HG03439 (cell line): ENCODE data around the gene RASA2.
"Not testable (repeated sequence)": the region's sequence is repeated elsewhere in the genome, so short reads cannot be mapped to it uniquely, and the experiment has no call there.

ENCODE experiments used
- ATAC-seq: cut with Tn5 transposase; IDR thresholded peaks from one replicate; pipeline ENCODE4 v1.9.1; 2021; ENCODE audit warnings: mild to moderate bottlenecking, moderate library complexity; ENCODE audit not compliant: unreplicated experiment

RASA2 gene

DNA sequence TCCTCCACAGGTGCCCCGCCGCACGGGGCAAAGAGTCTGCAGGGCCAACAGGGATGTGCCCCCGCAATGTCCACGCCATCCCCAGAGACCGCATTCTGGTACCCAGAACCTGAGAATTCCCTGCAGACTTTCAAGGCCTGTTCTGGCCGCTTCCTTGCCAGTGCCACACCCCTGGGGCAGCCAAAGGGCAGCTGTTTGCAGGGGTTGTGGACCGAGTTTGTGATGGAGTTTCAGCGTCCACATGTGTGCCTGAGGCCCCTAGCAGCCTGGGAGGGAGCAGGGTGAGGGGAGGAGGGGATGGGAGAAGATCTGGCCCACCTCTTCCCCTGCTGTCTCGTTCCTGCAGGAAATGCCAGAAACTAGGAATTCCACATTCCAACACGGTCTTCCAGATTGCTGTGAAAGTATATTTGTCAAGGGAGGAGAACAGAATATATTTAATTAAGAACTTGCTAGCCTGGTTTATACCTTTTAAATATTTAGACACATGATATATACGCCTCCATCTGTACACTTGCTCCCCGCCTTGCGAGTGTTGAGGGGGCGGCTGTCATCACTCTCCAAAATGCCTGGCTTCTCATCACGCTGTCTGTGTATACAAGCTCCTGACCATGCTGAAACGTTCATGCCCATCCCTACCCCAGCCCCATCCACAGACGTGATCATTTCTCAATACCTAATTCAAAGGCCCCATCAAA is 31.1 kb upstream of the RASA2 start:
- no peak for ATAC-seq

DNA sequence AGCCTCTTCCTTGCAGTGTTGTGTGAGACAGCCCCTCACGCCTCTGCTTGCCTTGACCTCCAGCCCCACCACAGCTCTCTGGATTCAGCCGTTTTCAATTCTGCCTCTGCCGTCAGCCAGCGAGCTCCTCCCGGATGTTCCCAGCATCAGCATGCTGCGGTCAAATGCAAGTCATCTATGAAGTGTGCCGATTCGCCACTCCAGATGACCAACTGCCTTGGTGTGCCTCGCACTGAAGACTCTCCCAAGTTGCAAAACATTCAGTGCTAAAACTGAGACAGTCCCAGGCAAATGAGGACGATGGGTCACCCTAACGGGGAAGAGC is 30.6 kb upstream of the RASA2 start:
- ATAC-seq = no peak

DNA sequence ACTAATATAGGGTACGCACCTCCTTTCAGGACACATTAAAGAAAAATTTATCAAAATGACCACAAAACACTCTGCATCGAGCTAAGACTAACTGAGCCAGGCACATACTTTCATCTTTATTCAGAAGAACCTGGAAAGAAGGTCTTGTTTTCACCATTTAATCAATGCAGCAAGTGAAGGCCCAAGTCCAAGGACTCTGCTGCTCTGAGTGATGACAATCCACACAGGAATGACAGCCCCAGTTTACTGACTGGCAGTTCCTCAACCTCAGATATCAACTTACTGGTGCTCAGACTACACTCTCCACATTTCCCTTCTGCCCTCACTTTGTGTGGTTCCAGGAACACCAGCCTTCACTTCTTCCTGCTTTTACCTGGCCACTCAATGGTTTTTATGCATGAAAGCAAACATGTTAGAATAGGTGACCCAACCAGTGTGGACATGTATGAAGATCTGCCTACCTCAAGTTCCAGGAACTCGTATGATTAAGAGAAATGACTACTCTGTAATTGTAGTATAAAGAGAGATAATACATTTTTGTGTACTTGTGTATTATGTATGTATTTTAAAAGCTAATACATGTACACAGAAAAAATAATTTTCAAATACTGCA is 29.1 kb upstream of the RASA2 start:
- ATAC-seq = no peak

DNA sequence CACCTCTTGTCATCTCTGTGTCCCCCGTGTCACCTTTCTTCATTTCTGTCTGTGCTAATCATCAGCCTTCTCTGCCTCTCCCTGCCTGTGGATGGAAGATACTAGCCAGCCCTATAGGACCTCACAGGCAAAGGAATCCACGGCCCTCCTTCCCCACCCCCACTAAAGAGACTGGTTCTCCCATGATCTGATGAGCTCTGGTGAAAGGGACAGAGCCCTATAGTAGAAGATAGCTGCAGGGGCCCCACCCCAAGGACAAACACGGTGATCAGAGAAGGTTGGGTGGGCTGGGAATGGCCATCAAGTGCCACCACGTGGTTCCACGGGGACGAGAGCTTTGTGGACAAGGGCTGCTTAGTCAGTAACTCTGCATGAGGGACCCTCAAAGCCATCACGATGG is 27.8 kb upstream of the RASA2 start:
- ATAC-seq = no peak

DNA sequence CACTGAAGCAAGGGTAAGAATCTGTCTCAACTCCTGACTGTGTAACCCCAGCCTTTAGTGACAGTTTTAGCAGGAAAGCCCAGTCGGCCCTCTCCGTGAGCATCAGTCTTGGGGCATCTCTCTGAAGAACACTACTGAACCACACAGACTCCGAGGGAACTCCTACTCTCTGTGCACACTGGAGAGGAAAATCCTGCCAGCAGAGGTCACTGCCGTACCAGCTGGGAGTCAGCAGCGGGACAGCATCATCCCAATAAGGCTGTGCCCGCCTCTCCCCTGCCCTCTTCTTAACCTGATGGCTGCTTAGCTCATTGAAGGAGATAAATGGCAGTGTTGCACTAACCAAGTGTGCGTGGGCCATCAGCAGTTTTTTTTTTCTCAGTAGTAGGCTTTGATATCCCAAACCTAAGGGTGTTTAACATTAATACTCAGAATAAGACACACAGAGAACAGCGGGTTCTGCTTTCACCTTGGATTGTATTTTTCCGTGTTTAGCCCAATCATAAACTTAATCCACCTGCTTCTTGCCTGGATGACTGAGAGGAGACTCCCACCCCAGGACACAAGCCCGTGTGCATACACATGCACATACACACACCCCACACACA is 26.6 kb upstream of the RASA2 start:
- ATAC-seq = peak; percentile 93

DNA sequence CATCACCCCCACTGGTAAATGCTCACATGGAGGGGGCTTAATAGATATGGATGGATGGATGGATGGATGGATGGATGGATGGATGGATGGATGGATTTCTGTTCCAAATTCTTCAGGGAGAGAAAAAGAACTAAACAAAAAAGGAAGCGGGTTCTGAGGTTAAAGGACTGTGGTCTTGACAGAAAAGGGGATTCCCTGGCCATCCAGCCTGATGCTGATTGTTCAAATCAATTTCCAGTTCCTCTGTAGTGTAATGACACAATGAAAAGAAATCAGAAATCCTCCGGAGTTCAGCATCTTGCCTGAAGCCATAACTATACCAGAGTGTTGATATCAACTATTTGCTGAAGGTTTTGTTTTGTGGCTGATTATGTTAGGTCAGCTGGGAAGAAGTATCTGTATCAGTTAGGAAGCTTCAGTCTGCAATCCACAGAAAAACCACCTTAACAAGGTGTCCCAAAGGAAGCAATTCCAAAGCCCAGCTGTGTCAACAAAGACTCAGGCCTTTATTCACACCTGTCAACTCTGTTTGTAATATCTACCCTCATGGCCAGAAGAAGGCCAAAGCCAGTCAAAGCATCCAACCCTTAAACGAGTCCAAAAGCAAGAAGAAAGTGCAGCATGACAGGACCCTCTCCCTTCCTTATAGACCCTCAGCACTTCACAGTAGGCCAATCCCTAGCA is 24.5 kb upstream of the RASA2 start:
- no peak for ATAC-seq

DNA sequence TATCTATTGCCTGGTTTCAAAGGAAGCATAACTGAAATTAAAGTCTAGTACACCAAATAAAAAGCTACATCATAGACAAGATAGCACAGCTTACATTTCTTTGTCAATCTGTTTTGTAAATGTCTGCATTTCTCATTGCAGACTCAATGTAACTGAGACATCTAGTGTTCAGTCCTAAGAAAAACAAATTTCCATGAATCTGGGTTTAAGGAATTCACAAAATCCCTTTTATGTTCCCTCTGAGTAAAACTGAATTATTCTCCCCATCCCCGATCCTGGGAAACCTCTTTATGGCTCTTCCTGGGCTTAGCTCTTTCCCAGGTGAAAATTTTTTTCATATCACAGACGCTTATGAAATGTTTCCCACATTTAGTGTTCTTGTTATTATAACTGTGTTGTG is 21.6 kb upstream of the RASA2 start:
- ATAC-seq = no peak

DNA sequence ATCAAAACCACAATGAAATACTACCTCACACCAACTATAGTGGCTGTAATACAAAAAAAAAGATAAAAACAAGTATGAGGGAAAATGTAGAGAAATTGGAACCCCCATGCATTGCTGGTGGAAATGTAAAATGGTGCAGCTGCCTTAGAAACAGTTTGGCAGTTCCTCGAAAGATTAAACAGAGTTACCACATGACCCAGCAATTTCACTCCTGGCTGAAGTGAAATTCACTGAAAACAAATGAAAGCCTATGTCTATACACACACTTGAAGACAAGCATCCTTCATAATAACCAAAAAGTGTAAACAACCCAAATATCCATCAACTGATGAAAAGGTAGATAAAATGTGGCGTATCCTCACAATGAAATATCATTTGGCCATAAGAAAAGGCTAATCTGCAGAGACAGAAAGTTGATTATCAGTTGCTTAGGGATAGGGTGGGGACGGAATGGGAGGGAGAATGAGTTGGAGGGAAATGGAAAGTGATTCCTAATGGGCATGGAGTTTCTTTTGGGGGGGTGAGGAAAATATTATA is 20.1 kb upstream of the RASA2 start:
- ATAC-seq = no peak

DNA sequence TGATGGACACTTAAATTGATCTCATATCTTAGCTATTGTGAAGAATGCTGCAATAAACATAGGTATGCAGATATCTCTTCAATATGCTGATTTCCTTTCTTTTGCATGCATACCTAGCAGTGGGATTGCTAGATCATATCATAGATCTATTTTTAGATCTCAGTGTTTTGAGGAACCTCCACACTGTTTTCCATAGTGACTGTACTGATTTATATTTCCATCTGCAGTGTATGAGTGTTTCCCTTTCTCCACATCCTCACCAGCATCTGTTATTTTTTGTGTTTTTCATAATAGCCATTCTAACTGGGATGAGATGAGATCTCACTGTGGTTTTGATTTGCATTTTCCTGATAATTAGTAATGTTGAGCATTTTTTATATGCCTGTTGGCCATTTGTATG is 17.1 kb upstream of the RASA2 start:
- no peak for ATAC-seq

DNA sequence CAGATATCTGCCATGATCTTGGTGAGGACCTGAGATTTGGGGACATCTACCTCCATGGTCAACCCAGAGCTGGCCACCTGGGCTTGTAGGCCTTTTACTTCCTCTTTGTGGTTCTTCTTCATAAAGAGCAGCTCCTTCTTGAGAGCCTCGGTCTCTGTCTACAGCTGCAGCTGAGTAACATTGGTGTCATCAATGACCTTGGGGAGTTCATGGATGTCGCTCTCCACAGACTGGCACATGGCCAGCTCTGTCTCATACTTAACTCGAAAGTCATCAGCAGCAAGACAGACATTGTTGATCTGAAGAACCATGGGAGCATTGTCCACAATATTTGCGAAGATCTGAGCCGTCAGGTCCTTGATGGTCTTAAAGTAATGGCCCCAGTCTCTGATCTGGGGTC is 15.7 kb upstream of the RASA2 start:
- ATAC-seq = no peak

DNA sequence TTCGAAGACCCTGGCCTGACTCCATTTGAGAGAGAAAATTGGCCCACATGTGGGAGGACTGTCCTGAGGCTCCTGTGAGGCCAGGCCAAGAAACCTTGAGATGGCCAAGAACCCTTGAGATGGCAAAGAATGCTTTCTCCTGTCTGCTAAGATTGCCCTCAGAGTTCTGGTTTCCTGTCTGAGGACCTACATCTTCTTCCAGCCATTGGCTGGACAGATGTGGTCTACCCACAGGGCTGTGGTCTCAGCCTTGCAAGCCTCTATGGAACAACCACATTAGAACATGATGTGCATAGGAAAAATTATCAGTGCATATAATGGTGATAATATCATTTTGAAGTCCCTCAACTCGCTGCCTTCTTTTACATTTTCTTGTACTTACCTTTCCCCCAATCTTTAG is 10.8 kb upstream of the RASA2 start:
- ATAC-seq = no peak

DNA sequence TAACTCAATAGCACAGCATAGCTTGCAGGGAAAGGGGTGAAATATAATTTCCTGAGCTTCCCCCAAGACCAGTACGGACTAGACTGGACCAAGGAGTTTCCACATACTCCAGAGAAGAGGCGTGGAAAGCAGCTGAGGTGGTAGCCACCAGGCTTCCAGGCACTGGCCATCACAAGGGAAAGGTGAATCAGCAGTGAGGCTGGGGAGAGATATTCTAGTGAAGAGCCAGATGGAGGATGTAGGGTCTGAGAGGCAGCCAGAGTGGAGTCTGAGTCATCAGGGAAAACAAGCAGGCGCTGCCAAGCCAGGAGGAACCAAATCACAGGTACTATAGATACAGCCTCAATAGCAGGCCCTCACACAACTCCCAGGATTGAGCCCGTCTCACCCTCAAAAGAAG is 9.6 kb upstream of the RASA2 start:
- no peak for ATAC-seq

DNA sequence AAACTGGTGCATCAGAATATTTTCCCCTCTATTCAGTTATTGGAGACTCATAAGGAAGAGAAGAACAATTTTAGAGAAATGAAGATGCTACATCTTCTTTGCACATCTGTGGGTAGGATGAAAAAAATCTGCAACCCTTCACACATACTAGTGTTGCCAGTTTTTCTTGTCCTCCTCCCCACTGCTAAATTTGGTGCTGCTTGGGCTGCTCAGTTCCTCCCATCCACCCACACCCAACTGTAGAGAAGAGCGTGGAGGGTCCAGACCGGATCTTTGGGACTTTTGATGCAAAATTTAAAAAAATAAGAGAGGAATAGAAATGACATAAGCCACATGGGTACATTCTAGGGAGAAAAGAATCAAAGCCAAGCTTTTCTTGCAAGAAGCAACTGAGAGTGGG is 8.7 kb upstream of the RASA2 start:
- no peak for ATAC-seq

DNA sequence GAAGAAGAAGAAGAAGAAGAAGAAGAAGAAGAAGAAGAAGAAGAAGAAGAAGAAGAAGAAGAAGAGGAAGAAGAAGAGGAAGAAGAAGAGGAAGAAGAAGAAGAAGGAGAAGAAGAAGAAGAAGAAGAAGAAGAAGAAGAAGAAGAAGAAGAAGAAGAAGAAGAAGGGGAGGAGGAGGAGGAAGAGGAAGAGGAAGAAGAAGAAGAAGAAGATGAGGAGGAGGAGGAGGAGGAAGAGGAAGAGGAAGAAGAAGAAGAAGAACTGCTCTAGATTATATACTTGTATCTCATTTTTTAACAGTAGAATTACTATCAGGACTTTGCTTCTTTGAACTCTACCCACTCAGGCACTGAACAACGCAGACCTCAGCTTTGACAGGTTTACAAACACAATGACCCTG is 8.0 kb upstream of the RASA2 start:
- not testable (repeated sequence) for ATAC-seq

DNA sequence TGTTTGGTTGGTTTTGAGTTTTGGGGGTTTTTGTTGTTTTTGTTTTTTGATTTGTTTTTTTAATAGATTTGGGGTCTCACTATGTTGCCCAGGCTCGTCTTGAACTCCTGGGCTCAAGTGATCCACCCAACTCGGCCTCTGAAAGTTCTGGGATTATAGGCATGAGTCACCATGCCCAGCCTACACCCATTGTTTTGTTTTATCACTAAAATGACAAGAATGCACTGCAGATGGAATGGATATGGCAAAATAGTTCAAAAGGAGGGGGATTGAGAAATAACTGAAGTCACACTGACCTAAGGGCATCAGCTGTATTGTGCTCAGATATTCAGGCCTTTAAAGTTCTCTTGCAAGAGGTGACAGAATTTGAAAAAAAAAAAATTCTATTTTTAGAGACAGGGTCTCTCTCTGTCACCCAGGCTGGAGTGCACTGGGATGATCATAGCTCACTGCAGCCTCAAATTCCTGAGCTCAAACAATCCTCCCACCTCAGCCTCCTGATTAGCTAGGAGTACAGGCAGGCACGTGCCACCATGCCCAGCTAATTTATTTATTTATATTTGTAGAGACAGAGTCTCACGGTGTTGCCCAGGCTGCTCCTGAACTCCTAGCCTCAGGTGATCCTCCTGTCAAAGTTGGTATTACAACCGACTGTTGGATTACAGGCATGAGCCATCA is 4.4 kb upstream of the RASA2 start:
- ATAC-seq = no peak

DNA sequence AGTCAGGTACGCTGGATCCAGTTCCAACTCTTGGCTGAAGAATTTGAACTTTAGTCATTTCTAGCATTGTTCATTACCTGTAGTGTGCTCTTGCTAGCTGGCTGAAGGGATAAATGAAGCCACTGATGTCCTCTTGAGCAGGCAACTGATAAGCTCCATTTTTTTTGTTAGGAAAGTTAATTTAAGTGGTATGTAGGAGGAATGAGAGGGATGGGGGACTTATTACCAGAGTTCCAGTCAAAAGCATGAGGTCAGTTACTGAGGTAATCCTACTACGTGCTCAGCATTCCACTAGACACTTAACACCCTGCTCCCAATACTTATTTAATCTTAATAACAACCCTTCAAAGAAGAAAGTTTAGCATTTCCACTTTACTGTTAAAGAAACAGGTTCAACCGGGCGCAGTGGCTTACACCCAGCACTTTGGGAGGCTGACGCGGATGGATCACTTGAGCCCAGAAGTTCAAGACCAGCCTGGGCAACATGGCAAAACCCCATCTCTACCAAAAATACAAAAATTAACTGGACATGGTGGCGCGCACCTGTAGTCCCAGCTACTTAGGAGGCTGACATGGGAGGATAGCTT is 2.0 kb upstream of the RASA2 start:
- ATAC-seq = no peak

DNA sequence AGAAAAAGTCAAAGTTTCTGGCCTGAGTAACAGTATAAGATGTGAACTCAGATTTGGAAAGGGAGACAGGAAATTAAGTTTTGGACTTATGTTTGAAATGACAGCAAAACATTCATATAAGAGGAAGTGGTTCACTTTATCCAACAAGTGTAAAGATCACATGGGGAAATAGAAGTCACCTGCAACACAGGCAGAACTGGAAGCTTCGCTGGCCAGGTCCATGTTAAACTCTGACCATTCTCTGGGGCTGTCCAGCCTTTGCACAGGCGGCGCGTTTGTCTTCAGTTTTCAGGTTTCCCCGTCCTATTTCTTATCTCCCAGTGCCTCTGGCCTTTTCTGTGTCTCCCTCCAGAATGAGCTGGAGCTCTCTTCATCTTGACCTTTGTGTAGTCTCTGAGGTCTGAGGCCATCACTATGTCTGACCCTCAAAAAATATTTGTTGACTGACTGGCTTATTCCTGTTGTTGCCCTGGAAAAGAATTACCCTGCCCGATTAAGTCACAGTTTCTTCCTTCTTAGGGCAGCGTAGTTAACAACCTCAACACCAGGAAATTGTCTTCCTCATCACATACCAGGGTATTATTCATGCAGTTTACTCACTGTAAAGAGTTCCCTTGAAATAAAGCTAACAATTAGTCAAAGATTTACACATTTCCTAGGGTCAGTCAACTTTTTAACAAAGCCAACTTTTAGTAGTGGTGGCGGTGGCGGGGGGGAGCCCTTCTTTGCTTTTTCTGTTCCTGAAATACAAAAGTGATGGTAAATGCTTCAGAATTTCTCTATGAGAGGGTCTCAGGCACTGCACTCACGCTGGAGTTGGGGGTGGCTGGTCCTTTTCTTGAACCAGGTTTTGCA is 959 bp upstream of the RASA2 start:
- ATAC-seq = no peak

DNA sequence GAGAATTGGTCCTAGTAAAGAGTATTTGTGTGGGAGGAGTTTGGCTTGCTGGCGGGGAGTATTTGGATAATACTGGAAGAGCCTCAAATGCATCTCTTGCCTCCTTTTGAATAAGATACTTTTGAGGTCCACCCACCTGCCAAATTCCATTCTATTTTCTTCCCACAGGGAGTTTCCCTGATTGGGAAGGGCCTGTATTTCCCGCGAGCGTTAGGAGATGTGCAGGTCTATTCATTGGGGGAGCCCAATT is 406 bp upstream of the RASA2 start:
- no peak for ATAC-seq

DNA sequence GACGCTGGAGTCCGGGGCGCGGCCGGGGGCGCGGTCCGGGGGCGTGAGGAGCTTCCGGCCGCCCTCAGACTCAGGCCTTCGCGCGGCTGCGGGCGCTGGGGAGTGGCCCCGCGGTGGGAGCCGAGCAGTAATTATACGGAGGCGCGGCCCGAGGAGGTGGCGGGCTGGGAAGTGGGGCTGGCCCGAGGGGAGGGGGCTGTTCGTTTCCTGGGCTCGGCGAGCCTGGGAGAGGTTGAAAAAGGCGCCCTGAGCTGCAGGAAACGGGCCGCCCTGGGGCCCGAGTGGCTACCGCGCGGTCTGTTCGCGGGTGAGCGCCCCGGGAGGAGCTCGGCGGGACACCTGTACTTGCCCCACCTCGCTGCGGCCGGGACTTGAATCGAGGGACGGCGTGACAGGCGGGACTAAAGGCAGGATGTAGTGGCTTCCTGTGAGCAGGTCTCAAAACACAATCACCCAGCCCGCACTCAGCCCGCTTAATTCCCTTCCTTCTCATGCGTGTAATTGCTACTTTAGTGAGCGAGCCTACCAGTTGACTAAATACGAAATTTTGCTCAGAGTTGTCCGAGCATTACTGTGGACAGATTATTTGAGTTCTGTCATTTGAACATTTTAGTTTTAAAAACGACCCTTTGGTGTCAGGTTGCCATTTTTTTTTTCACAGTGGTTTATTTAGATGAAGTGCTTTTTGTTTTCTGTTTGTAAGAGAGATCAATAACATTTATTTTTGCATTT is 860 bp downstream of the RASA2 start:
- peak; percentile 82 for ATAC-seq

DNA sequence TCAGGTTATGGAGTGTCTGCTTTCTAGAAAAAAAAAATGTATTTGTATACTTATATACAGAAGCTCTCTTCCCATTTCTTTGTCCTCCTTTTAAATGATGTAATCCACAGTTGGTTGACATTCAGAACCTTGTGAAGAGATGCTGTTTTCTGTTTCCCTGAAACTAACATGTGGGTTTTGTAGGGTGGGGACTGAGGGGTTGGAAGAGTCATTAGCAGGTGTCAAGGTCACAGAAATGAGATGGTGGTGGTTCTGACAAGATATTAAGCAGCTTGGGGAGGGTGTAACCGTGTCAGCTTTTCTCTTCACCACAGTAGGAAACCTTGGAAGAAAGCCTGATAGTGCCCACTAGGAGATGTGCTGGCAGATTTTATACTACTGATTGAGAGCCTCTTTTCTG is 2.4 kb downstream of the RASA2 start:
- no peak for ATAC-seq
